ELF-1 (cell line): ENCODE results near the gene CD7.

ENCODE experiments used
- DNase-seq: peaks from one replicate; pipeline ENCODE4 v3.0.0-alpha.2; 2016; ENCODE audit warnings: low read depth, low spot score

CD7 gene

DNA sequence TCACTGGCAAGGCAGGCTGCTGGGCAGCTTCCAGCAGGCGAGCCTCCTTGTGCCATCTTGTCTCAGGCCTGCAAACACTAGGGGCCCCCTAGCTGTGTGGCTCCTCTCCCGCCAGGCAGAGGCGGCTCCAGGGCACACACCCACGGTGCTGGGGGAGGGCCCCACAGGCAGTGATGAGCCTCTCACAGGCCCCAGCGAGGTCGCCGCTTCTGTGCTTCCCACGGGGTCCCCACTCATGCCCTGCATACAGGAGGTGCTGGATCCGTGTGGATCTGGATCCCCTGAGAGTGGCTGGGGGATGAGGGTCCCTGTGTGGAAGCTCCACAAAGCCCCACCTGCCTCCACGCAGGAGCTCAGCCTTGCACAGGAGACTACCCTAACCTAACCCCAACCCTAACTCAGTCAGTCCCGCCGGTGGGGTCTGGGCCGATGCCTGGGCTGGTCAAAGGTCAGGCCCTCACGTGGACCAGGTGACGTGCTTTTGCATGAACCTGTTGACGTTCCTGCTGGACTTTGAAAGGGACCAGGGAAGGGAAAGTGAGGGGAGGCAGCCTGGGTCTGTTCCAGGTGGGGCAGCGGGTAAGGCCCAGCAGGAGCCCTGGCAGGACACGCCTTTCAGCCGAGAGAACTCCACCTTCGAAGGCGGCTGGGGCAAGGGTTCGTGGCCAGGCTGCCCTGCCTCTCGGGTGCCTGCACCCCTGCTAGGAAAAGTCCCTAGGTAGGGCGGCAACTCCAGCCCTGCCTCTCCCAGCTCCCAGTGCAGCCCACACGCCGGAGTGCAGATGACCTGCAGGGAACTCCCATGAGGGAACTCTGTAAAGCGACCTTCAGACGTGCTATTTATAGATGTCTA is 11.0 kb upstream of the CD7 start:
- no peak for DNase-seq

DNA sequence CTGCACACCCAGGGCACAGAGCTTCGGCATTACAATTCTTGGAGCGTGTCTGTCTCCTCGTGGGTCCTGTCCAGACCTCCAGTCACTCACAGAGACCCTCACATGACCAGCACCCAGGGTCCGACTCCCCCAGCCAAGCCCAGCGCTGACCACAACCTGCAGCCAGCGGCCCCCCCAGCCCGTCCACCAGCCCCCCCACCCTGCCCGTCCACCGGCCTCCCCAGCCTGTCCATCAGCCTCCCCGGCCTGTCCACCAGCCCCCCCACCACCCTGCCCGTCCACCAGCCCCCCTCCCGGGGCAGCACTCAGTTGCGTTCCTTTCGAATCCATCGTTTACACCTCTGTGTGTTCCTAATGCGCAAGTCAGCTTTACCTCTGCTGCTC is 10.3 kb upstream of the CD7 start:
- DNase-seq, result no peak

DNA sequence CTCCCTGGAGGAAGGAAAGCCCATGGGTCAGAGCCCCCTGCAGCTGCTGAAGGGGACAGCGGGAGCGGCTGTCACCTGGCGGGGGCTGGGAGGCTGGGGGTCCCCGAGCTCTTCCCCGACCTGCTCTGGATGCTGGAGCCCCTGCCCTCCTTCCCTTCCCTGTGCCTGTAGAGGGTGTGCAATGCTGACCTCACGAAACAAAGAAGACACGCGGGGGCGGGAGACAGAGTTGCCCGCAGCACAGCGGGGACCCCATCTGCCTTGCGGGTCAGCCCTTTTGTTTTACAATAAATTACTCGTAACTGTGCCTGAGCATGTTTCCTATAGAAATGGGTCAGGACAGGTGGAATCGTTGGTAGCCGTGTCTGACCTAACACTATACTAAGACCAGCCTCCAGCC is 9.9 kb upstream of the CD7 start:
- no peak for DNase-seq

DNA sequence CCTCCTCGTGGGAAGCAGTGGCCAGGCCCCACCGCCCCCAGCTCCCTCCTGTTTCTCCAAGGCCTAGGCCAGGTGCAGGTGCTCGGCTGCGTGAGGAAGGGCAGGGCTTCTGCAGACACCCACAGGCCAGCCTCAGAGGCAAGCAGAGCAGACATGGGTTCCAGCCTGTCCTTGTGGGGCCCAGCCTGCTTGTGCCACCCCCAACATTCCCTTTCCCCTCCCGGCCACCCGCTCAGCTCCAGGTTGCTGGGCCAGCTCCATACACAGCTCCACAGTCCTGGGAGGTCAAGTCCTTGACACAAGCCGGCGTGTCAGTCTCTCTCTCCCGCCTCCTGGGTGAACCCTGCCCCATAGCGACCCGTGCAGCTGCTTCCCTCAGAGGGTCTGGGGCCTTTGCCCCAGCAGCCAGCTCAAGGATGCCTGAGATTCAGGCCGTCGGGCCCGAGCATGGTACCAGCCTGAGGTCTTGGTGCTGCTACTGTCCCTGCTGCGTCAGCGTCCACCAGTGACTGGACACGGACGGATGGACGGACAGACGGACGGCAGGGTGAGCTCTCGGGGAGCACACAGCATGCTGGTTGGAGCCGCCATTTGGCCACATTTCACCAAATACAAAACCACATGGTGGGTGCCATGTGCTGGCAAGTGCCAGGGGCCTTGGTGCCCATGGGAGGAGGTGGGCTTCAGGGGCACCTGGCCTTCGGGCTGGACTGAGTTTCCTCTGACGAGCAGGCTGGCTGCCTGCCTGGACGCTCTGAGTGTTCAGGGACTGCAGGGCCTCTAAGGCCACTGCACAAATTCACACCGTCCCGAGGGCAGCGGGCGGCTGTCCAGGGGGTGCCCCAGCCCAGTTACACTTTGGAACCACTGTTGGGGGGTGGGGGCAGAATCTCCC is 8.1 kb upstream of the CD7 start:
- DNase-seq, result no peak

DNA sequence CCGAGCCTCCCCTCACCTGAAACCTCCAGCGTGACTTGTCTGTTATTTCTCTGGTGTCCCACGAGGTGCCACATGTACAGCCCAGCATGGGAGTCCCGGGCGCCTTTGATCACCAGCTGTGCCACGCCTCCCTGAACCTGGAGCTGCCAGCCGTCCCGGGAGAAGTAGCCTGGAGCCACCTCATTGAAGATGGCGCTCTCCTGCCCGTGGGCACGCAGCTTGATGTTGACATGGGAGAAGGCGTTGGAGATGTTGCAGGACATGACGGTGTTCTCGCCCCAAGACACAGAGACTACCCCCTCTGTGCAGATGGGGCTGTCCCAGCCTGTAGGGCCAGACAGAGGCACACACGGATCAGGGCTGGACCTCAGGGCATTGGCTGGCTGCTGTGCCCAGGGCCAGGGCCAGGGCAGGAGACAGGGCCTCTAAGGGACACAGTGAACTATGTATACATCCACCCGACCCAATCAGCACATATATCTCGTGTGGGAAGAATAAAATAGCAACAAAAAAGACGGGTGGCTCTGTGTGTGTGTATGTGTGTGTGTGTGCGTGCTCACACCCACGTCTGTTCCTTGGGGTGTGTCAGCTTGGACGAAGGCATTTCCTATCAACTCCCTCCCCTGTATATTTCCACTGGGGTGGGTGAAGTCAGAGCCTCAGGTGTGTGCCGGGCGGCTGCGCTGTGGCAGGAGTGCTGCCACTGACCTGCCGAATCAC is 7.3 kb upstream of the CD7 start:
- DNase-seq, result peak; percentile 52

DNA sequence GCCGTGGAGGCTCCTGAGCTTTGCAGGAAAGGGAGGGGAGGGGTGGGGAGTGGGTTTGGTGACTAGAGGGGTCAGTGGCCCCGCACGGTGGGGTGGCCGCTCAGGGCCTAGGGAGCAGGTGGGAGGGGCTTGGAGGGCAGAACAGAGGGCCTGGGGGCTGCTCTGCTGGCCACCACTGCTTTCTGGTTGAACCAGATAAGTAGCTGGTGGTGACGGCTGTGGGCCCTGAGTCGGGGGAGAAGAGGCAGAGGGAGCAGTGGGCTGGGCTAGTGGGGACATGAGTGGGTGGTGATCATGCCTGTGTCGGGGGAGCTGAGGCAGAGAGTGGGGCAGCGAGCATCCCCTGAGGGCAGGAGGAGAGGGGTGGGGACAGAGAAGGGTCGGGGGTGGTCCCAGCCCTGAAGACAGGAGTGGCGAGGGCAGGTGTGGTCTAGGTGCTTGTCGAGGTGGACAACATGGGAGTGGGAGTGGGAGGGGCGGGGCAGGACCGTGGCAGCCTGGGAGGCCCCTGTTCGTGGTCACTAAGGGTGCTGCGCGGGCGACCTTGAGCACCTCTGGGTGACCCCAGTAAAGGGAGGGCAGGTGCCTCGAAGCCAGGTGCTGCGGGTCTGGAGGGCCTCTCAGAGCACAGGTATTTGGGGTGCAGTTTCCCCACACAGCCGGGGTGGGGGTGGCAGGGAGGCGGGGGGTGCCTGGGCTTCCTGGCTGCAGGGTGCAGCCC is 6.3 kb upstream of the CD7 start:
- no peak for DNase-seq

DNA sequence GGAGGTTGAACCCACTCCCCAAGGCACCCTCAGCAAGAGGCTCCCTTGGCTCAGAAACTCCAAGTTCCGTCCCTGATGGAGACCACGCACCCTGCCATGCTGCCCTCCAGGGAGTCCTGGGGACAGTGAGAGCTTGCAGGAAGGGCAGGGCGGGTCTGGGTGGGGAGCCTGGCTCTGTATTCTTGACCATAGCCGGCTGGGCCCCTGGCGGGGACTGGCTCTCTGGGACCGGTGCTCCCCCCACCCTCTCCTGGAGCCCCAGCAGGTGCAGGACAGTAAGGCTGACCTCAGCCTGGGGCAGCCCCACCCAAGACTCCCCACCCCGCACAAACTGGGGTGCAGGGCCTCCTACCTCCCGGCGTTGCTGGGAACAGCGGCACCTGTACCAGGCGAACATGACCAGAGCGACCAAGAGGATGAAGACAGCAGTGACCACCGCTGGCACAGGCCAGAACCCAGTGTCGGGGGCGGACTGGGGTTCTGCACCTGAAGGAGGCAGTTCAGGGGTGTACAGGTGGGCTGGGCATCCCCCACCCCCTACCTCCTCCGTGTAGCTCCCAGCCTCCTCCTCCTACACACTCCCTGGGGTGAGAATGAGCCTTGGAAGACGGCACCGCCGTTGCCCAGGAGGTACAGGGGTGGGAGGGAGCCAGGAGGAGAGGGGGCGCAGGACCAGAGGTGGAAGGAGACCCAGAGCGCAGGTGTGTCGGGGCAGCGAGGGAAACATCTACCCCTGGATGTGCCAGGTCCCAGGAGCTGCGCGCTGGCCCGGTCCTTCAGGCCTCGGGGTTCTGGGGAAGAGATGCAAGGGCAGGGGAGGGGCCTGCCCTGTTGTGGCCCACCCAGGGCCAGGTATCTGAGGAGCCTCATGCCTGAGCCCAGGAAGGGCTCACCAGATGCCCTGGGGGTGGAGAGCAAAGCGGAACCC is 5.4 kb upstream of the CD7 start:
- DNase-seq, result no peak

DNA sequence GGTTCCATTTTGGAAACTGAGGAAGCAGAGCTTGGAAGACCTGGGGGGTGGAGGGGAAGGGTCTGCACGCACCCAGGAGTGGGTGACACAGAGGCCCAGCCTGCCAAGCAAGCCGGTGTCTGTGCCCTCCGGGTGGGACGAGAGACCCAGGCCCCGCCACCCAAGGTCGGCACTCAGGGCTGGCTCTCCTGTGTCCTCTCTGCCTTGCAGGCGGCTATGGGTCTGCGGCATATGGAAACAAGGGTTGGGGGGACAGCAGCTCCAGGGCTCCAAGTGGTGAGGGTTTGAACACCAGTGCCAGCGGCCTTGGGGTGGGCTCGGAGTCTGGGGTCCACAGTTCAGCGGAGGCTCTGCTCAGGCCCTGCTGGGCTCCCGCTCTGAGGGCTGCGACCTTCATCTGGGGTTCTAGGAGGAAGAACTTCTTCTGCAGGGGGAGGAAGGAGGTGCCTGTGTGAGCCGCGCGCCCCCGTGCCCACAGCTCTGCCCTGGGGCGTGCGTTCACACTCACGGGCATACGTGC is 4.6 kb upstream of the CD7 start:
- no peak for DNase-seq

DNA sequence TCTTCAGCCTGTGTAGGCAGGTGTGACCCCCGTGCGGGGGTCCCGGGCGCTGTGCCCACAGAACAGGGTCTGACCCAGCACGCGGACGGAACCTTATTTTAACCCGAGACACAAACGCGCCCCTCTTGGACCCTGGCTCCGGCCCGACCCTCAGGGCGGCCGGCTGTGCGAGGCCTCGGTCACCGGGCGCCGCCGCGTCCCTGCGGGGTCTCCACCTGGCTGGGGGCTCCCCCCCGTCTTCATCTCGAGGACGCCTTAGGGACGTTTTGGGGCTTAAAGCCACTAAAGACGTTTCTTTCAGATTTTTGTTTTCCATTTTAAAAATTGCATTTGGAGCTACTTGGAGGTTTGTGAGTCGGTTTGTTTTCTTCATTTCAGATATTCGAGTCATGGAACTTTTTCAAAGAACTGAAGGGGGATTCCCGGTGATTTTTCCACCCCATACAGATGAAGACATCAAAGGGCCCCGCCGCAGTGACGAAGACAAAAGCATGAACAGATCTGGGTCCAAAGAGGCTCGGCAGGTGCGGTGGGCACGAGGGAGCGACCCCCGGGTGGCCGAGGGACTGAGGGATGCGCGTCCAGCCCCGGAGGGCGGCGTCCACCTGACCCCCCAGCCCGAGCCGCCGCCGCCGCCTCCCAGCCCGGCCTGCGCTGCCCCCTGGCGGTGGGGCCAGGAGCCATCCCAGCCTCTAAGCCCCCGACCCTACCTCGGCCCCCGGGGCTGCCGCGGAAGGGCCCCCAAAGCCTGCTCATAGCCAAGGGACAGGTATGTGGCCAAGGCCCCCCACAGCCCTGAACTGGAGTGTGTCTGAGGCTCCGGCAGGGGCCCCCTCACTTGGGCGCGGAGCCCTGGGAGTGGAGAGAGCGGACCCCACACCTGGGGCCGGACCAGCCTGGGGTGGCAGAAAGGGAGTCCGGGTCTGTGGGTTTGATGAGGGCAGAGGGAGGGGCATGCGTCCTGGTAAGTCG is 3.8 kb upstream of the CD7 start:
- peak; percentile 65 for DNase-seq

DNA sequence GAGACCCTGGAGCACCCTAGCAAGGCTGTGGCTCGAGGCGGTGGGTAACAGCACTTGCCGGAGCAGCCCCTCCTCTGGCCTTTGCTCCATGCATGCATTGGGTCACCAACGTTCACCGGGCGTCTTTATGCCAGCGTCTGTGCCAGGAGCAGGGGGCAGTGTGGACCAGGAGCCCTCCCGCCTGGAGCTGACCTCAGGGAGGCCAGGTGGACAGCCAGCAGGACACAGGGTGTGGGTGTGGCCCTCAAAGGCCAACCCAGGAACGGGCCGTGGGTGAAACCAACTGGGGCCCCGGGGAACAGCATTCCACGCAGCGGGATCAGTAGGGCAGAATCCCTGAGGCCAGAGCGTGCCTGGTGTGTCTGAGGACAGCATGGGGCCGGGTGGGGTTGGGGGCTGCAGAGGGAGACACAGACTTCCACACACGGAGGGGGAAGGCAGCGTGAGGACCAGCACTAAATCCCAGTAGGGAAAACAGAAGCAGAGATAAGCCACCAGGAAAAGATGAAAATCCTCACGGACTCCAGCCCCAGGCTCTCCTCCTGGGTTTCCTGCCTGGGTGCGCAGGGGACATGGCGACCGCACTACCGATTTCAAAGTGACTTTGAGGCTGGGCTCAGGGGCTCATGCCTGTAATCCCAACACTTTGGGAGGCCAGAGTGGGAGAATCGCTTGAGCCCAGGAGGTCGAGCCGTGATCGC is 2.9 kb upstream of the CD7 start:
- no peak for DNase-seq

DNA sequence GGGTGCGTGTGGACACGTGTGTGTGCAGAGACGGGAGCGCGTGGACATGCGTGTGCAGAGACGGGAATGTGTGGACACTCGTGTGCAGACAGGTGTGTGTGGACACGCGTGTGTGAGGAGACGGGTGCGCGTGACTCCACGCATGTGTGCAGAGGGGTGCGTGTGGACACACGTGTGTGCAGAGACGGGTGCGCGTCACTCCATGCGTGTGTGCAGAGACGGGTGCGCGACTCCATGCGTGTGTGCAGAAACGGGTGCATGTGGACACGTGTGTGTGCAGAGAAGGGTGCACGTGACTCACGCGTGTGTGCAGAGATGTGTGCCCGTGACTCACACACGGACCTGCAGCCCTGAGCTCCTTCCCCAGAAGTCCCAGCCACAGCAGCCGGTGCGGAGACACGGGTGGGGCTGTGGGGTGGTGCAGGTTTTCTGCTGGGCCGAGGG is 2.2 kb upstream of the CD7 start:
- DNase-seq, result no peak

DNA sequence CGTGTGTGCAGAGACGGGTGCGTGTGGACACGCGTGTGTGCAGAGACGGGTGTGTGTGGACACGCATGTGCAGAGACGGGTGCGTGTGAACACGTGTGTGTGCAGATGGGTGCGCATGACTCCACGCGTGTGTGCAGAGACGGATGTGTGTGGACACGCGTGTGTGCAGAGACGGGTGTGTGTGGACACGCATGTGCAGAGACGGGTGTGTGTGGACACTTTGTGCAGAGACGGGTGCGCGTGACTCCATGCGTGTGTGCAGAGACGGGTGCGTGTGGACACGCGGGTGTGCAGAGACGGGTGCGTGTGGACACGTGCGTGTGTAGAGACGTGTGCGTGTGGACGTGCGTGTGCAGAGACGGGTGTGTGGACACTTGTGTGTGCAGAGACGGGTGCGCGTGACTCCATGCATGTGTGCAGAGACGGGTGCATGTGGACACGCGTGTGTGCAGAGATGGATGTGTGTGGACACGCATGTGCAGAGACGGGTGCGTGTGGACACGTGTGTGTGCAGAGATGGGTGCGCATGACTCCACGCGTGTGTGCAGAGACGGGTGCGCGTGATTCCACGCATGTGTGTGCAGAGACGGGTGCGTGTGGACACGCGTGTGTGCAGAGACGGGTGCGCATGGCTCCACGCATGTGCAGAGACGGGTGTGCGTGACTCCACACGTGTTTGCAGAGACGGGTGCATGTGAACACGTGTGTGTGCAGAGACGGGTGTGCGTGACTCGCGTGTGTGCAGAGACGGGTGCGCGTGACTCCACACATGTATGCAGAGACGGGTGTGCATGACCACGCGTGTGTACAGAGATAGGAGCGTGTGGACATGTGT is 1.6 kb upstream of the CD7 start:
- DNase-seq, result no peak

DNA sequence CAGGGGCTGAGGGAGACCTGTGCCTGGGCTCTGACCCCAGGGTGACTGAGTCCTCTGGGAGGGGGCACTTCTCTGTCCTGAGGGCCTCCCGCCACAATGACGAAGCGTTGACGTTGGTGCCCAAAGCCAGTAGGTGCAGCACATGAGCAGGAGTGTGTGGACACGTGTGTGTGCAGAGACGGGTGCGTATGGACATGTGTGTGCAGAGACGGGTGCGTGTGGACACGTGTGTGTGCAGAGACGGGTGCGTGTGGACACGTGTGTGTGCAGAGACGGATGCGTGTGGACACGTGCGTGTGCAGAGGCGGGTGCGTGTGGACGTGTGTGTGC is 726 bp upstream of the CD7 start:
- DNase-seq, result no peak

DNA sequence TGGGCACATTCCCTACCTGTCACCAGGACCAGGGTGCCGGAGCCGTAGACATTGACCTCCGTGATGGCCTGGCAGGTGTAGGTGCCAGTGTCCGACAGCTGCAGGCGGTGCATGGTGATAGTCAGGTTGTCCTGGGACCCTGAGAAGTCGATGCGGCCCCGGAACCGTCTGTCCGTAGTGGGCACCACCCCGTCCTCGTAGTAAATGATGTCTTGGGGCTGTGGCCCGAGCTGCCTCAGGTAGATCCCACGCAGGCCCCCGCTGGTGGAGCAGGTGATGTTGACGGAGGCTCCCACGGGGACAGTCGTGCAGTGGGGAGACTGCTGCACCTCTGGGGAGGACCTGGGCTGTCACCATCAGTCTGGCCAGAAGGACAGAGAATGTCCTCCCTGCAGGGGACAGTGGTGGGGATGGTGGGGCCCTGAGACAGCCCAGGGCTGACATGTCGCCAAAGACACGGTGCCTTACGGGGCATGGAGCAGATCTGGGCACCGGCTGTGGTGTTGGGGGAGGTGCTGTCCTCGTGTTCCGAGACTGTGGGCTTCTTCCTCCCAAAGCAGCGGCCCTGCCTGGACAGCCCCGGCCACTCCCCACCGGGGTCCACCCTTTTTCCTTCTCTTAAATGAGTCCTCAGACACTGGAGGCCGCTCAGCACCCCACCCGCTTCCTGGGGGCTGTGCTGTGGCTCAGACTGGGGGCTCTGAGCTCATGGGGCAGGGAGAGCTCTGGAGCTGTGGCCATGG is 586 bp downstream of the CD7 start:
- no peak for DNase-seq

DNA sequence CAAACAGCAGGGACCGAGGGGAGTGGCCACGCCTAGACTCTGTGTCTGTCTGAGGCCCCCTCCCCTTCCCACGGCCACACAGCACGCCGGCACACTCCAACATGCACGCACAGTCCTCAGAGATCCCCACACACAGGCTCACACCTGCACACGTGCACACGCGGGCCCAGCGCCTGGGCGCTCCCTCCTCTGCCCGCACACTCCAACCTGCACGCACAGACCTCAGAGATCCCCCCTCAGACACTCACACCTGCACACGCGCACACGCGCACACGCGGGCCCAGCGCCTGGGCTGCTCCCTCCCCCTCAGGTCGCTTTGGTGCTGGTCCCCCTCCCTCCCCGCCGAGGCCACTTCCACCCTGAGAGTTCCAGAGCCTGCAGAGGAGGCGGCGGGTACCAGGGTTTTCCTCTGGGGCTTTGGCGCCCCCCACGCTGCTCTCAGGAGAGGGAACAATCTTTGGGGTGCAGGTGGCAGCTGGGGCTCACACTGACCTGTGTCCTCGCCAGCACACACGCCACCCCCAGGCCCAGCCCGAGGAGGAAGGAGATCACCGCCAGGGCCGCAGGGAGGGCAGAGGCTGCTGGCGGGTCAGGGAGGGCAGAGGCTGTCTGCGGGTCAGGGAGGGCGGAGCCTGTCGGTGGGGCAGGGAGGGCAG is 1.6 kb downstream of the CD7 start:
- DNase-seq, result no peak
